Endodermal cell (in vitro differentiated cells): ENCODE results near the gene APC. TPM values are rescaled to one million over a fixed set of nuclear protein-coding genes. Genes with fewer than 3 reads are reported as not detected.
"Not testable (repeated sequence)": the region's sequence is repeated elsewhere in the genome, so short reads cannot be mapped to it uniquely, and the experiment has no call there.

Experiments used
- DNase-seq: peaks from one replicate; pipeline ENCODE4 v3.0.0-alpha.2; 2017
- H3K27ac ChIP-seq: 2 replicates; pipeline ENCODE4 v1.5.1; 2013; ENCODE audit warnings: mild to moderate bottlenecking, low read depth, low read length, moderate library complexity
- H3K27me3 ChIP-seq: 2 replicates; pipeline ENCODE4 v1.6.1; 2013; ENCODE audit warnings: mild to moderate bottlenecking, low read length, moderate library complexity; ENCODE audit not compliant: insufficient read depth, control insufficient read depth, poor library complexity, severe bottlenecking
- H3K36me3 ChIP-seq: 2 replicates; pipeline ENCODE4 v1.7.0; 2013; ENCODE audit warnings: mild to moderate bottlenecking, low read length, moderate library complexity; ENCODE audit not compliant: control insufficient read depth, insufficient read depth
- H3K4me1 ChIP-seq: one replicate; pipeline ENCODE4 v1.7.0; 2013; ENCODE audit warnings: low read length; ENCODE audit not compliant: control insufficient read depth, insufficient read depth
- H3K4me3 ChIP-seq: 2 replicates; pipeline ENCODE4 v1.5.1; 2013; ENCODE audit warnings: mild to moderate bottlenecking, low read length, moderate library complexity
- H3K9ac ChIP-seq: 2 replicates; pipeline ENCODE4 v1.6.1; 2013; ENCODE audit warnings: mild to moderate bottlenecking, low read length, moderate library complexity; ENCODE audit not compliant: poor library complexity, severe bottlenecking; ENCODE audit errors: extremely low read depth
- H3K9me3 ChIP-seq: 2 replicates; pipeline ENCODE4 v1.6.1; 2013; ENCODE audit warnings: mild to moderate bottlenecking, low read length, moderate library complexity; ENCODE audit not compliant: control insufficient read depth
- H3K27ac Mint-ChIP-seq: 2 replicates; pipeline ENCODE4 v1.8.0; 2020; ENCODE audit warnings: mixed read lengths
- H3K27me3 Mint-ChIP-seq: 2 replicates; pipeline ENCODE4 v1.8.0; 2021; ENCODE audit warnings: mild to moderate bottlenecking, mixed read lengths; ENCODE audit not compliant: insufficient read depth
- H3K36me3 Mint-ChIP-seq: 2 replicates; pipeline ENCODE4 v1.8.0; 2020; ENCODE audit warnings: low read depth, mixed read lengths
- H3K4me1 Mint-ChIP-seq: 2 replicates; pipeline ENCODE4 v1.8.0; 2020; ENCODE audit warnings: mixed read lengths
- H3K4me3 Mint-ChIP-seq: 2 replicates; pipeline ENCODE4 v1.8.0; 2020; ENCODE audit warnings: mild to moderate bottlenecking, moderate library complexity, mixed read lengths
- H3K9me3 Mint-ChIP-seq: 2 replicates; pipeline ENCODE4 v1.8.0; 2020; ENCODE audit warnings: mild to moderate bottlenecking, mixed read lengths
- WGBS, 2 experiments: methylation state at CpG; one replicate each; pipeline versions ENCODE4 v1.1.5 to v1.1.7; 2013; ENCODE audit warnings: missing lambda C conversion rate in 2 of 2, mixed read lengths in 1 of 2; ENCODE audit not compliant: insufficient coverage in 1 of 2, insufficient read length in 1 of 2; 5-methylcytosine and 5-hydroxymethylcytosine counted together
- total RNA-seq, 2 donors: library from RNA; stranded (reverse); fragmentation: NEBNext Ultra II Directional in 1 of 2; extraction: Animal tissue kit (Norgen Biotek cat#: 25700) in 1 of 2; gene quantifications; 2 replicates in 1 of 2; 3 replicates in 1 of 2; pipeline ENCODE4 v1.2.1, GENCODE V29; 2021
- TF ChIP-seq, protein P1 (sequence below): fragments of 200-600 bp; sonication (generic); conservative IDR thresholded peaks from 2 replicates; pipeline ENCODE4 v1.5.0; 2021; ENCODE audit warnings: antibody characterized with exemption, mild to moderate bottlenecking

The APC gene
- total RNA-seq, 2 donors from 2014 or later = 66.3 to 87.6 TPM

DNA sequence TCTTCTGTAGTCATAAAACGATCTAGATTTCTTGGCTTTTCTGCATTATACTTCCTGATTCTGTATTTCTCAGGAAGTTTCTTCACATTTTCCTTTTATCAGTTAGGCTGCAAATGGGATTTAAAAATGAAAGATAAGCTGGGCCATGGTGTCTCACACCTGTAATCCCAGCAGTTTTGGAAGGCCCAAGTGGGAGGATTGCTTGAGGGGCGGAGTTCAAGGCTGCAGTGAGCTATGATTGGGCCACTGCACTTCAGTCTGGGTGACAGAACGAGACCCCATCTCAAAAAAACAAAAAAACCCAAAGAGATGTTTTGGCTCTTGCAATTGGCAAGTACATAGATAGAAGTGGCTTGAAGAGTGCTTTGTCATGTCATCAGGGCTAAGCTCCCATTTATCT is 26.2 kb upstream of the APC start:
- H3K27me3 Mint-ChIP-seq = no peaks in the 10 kb centered on the region

DNA sequence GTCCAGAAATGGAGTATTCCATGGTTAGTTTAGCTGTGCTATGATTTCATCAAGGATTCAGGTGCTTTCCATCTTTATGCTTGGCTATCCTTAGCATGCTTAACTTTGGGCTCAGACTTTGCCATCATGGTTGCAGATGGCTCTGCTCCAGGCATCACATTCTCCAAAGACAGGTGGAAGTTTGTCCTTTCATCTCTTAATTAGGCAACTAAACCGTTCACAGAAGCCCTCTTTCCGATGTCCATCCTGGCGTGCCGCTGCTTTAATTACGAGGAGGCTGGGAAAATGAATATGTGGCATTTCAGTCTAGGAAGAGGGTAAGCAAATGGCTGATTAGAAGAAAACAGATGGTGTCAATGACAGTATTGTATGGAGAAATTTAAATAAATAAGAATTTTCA is 24.5 kb upstream of the APC start:
- Histone ChIP-seq H3K9ac (no peak overlapping the region), H3K9me3 (peaks cover 6% of the 10 kb centered on the region), H3K36me3 (peaks cover 30% of the 10 kb centered on the region), H3K27ac (no peak overlapping the region), H3K4me3 (peak overlapping the region; percentile 37), H3K4me1 (peaks cover 1% of the 10 kb centered on the region), H3K27me3 (no peaks in the 10 kb centered on the region)
- no peak for DNase-seq
- Mint-ChIP-seq H3K9me3 (peaks cover 2% of the 10 kb centered on the region), H3K36me3 (peaks cover 11% of the 10 kb centered on the region), H3K27ac (no peak overlapping the region), H3K4me1 (peaks cover 47% of the 10 kb centered on the region), H3K4me3 (peak overlapping the region; percentile 3), H3K27me3 (no peaks in the 10 kb centered on the region)
- TF ChIP-seq, protein P1, sequence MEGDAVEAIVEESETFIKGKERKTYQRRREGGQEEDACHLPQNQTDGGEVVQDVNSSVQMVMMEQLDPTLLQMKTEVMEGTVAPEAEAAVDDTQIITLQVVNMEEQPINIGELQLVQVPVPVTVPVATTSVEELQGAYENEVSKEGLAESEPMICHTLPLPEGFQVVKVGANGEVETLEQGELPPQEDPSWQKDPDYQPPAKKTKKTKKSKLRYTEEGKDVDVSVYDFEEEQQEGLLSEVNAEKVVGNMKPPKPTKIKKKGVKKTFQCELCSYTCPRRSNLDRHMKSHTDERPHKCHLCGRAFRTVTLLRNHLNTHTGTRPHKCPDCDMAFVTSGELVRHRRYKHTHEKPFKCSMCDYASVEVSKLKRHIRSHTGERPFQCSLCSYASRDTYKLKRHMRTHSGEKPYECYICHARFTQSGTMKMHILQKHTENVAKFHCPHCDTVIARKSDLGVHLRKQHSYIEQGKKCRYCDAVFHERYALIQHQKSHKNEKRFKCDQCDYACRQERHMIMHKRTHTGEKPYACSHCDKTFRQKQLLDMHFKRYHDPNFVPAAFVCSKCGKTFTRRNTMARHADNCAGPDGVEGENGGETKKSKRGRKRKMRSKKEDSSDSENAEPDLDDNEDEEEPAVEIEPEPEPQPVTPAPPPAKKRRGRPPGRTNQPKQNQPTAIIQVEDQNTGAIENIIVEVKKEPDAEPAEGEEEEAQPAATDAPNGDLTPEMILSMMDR = no peak
- WGBS, 2 experiments = 96% methylated on average over 5 of the region's 5 CpGs; no CpG with 5 or more reads in 1 of the 2 experiments

More for the DNA sequence above, 26.2 kb upstream of the APC start:
- H3K4me3 Mint-ChIP-seq = peak overlapping the region; percentile 97
- H3K9me3 Mint-ChIP-seq = no peaks in the 10 kb centered on the region
- H3K4me3 ChIP-seq = peak overlapping the region; percentile 97
- peaks cover 47% of the 10 kb centered on the region for H3K4me1 Mint-ChIP-seq
- DNase-seq = peak; percentile 79
- TF ChIP-seq, protein P1 = no peak
- WGBS, 2 experiments = 40 to 61% methylated on average over 3 of the region's 3 CpGs
- no peaks in the 10 kb centered on the region for H3K4me1 ChIP-seq
- H3K27me3 ChIP-seq = no peaks in the 10 kb centered on the region
- peak overlapping the region; percentile 92 for H3K27ac Mint-ChIP-seq
- peaks cover 2% of the 10 kb centered on the region for H3K9me3 ChIP-seq
- H3K36me3 ChIP-seq = peaks cover 28% of the 10 kb centered on the region
- peak overlapping the region; percentile 80 for H3K9ac ChIP-seq
- peaks cover 11% of the 10 kb centered on the region for H3K36me3 Mint-ChIP-seq
- H3K27ac ChIP-seq = peak overlapping the region; percentile 52

DNA sequence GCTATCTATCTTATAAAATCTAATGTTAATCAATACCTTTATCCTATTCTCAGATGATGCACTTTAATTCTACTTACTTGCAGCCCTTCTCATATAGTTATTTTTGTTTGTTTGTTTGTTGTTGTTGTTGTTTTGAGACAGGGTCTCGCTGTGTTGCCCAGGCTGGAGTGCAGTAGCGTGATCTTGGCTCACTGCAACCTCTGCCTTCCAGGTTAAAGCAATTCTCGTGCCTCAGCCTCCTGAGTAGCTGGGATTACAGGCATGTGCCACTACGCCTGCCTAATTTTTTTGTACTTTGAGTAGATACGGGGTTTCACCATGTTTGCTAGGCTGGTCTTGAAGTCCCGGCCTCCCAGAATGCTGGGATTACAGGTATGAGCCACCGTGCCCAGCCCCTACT is 20.8 kb upstream of the APC start:
- Mint-ChIP-seq H3K27ac (peak overlapping the region; percentile 3), H3K4me1 (peaks cover 52% of the 10 kb centered on the region), H3K36me3 (peaks cover 11% of the 10 kb centered on the region)
- H3K36me3 ChIP-seq = peaks cover 33% of the 10 kb centered on the region
- H3K4me3 Mint-ChIP-seq, H3K4me1 ChIP-seq, H3K9ac ChIP-seq, H3K27me3 Mint-ChIP-seq, H3K9me3 Mint-ChIP-seq, H3K27me3 ChIP-seq, DNase-seq, H3K27ac ChIP-seq, H3K9me3 ChIP-seq: not testable (repeated sequence)
- WGBS, 2 experiments = 93% methylated on average over 6 to 7 of the region's 7 CpGs
- H3K4me3 ChIP-seq = peak overlapping the region; percentile 53
